GM06990 (cell line): ENCODE data around the gene SEMA3B.
"Not testable (repeated sequence)": the region's sequence is repeated elsewhere in the genome, so short reads cannot be mapped to it uniquely, and the experiment has no call there.

Experiments
- DNase-seq: peaks from one replicate; pipeline ENCODE4 v3.0.0-alpha.2; 2011; ENCODE audit not compliant: insufficient read length; ENCODE audit errors: extremely low read depth
- H3K27me3 ChIP-seq: replicated peaks from 2 replicates; pipeline ENCODE4 v1.6.0; 2011; ENCODE audit warnings: low read length; ENCODE audit not compliant: control insufficient read depth, insufficient read depth
- H3K36me3 ChIP-seq: 2 replicates; pipeline ENCODE4 v1.5.1; 2011; ENCODE audit warnings: low read length; ENCODE audit not compliant: control insufficient read depth, insufficient read depth
- H3K4me3 ChIP-seq: replicated peaks from 2 replicates; pipeline ENCODE4 v1.5.1; 2011; ENCODE audit warnings: low read depth, mild to moderate bottlenecking, control low read depth, low read length
- TF ChIP-seq, protein P1 (sequence below): IDR thresholded peaks from 2 replicates; pipeline ENCODE4 v1.5.1; 2011; ENCODE audit warnings: low read length, control low read depth, mild to moderate bottlenecking, inconsistent platforms; ENCODE audit not compliant: insufficient read depth, poor library complexity, severe bottlenecking

Gene SEMA3B

DNA sequence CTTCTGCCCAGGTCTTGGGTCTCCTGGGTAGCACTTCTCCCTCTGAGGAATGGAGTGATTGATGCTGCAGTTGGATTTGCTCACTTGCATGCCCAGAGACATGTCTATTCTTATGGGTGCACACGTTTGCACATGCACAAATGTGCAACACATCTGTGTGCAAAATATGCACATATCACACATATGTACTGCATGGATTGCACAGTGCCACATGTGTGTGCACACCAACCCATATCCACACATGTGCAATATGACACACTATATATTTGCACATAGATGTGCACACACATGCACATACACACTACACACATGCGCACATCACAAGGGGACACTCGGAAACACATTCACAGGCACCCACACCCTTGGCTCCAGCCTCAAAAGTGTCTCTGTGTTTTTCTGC, 671 bp upstream of the SEMA3B start:
- DNase-seq: no peak
- TF ChIP-seq, protein P1, sequence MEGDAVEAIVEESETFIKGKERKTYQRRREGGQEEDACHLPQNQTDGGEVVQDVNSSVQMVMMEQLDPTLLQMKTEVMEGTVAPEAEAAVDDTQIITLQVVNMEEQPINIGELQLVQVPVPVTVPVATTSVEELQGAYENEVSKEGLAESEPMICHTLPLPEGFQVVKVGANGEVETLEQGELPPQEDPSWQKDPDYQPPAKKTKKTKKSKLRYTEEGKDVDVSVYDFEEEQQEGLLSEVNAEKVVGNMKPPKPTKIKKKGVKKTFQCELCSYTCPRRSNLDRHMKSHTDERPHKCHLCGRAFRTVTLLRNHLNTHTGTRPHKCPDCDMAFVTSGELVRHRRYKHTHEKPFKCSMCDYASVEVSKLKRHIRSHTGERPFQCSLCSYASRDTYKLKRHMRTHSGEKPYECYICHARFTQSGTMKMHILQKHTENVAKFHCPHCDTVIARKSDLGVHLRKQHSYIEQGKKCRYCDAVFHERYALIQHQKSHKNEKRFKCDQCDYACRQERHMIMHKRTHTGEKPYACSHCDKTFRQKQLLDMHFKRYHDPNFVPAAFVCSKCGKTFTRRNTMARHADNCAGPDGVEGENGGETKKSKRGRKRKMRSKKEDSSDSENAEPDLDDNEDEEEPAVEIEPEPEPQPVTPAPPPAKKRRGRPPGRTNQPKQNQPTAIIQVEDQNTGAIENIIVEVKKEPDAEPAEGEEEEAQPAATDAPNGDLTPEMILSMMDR: no peak
- no peak overlapping the region for H3K4me3 ChIP-seq
- no peaks in the 10 kb centered on the region for H3K36me3 ChIP-seq
- no peaks in the 10 kb centered on the region for H3K27me3 ChIP-seq

GRCh38 chr3:50269460-50269859, 513 bp downstream of the SEMA3B start:
- TF ChIP-seq, protein P1: no peak
- Histone ChIP-seq H3K36me3 (no peaks in the 10 kb centered on the region), H3K27me3 (no peaks in the 10 kb centered on the region; the same call in 1 of the 2 replicates), H3K4me3 (no peak overlapping the region)
- no peak for DNase-seq

DNA sequence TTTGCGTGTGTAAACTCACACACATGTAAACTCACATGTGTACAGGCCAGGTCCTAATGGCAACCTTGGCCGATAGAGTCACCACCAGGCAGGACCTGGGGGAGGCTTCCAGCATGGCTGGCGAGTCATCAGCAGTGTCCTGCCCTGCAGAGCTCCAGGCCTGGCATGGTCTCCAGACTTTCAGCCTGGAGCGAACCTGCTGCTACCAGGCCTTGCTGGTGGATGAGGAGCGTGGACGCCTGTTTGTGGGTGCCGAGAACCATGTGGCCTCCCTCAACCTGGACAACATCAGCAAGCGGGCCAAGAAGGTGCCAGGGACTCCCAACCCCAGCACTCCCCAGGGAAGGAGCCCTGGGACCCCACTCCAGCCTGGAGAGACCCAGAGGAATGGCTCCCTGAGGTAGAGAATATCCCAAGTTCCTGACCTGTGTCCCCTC, 1.0 kb downstream of the SEMA3B start:
- TF ChIP-seq, protein P1: no peak
- no peaks in the 10 kb centered on the region; the same call in 1 of the 2 replicates for H3K27me3 ChIP-seq
- no peak for DNase-seq
- no peaks in the 10 kb centered on the region for H3K36me3 ChIP-seq
- no peak overlapping the region for H3K4me3 ChIP-seq

DNA sequence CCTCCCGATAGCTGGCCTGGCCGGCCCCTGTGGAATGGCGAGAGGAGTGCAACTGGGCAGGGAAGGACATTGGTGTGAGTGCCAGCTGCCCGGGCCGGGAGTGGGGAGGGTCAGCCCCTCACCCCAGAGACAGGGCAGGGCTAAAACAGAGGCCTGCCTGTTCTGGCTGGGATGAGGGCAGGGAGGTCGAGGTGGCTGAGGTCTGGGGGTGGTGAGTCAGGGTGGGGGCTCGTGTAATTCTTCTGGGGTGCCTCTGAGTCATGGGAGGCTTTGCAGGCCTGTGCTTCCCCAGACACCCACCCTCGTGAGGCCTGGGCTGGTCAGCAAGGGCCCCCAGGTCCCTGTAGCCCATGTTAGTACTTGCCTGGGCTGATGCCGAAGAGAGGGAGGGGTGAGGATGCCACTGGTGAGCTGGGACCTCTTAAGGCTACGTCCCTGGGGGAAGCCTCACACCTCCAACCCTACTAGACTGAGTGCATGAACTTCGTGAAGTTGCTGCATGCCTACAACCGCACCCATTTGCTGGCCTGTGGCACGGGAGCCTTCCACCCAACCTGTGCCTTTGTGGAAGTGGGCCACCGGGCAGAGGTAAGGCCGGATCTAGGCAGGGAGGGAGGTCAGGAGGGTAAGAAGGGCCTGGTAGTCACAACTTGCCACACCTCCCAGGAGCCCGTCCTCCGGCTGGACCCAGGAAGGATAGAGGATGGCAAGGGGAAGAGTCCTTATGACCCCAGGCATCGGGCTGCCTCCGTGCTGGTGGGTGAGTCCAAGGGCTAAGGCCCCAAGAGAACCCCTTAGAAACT, 1.7 kb downstream of the SEMA3B start:
- no peak for DNase-seq
- Histone ChIP-seq H3K4me3 (no peak overlapping the region), H3K36me3 (no peaks in the 10 kb centered on the region), H3K27me3 (no peaks in the 10 kb centered on the region; the same call in 1 of the 2 replicates)
- TF ChIP-seq, protein P1: no peak

DNA sequence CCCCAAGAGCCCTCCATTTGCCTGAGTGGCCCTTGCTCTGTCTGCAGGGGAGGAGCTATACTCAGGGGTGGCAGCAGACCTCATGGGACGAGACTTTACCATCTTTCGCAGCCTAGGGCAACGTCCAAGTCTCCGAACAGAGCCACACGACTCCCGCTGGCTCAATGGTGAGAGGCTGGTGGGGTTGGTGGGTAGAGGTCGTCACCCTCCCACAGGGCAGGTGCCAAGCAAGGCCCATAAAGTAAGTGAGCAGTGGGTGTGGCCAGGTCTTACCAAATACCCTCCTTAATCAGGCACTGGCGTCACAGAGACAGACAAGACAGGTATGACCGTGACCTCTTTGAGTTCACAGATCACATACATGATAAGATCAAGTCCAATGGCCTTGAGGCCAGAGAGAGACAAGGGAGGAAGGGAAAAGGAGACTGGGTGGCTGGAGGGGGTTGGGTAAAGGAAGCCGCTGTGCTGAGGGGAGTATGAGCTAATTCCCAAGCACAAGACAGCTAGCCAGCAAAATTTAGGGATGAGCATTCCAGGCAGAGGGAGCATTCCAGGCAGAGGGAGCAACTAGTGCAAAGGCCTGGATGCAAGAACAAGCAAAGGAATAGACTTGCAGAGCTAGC, 2.5 kb downstream of the SEMA3B start:
- Histone ChIP-seq H3K4me3 (no peak overlapping the region), H3K36me3 (no peaks in the 10 kb centered on the region), H3K27me3 (no peaks in the 10 kb centered on the region; the same call in 1 of the 2 replicates)
- TF ChIP-seq, protein P1: no peak
- DNase-seq: no peak

DNA sequence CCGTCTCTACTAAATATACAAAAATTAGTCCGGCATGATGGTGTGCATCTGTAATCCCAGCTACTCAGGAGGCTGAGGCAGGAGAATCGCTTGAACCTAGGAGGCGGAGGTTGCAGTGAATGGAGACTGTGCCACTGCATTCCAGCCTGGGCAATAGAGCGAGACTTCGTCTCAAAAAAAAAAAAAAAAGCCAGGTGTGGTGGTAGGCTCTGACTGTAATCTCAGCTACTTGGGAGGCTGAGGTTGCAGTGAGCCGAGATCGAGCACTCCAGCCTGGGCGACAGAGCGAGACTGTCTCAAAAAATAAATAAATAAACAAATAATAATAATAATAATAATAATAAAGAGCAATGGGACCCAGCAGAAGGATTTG, 3.6 kb downstream of the SEMA3B start:
- H3K4me3 ChIP-seq, H3K36me3 ChIP-seq, H3K27me3 ChIP-seq, DNase-seq: not testable (repeated sequence)
